Activated gamma-delta T cell (primary cell): ENCODE measurements around the gene TTC23.

Experiments
- DNase-seq: peaks from one replicate; lab custom pipeline; 2025; lab: John Stamatoyannopoulos, UW

Gene TTC23

DNA sequence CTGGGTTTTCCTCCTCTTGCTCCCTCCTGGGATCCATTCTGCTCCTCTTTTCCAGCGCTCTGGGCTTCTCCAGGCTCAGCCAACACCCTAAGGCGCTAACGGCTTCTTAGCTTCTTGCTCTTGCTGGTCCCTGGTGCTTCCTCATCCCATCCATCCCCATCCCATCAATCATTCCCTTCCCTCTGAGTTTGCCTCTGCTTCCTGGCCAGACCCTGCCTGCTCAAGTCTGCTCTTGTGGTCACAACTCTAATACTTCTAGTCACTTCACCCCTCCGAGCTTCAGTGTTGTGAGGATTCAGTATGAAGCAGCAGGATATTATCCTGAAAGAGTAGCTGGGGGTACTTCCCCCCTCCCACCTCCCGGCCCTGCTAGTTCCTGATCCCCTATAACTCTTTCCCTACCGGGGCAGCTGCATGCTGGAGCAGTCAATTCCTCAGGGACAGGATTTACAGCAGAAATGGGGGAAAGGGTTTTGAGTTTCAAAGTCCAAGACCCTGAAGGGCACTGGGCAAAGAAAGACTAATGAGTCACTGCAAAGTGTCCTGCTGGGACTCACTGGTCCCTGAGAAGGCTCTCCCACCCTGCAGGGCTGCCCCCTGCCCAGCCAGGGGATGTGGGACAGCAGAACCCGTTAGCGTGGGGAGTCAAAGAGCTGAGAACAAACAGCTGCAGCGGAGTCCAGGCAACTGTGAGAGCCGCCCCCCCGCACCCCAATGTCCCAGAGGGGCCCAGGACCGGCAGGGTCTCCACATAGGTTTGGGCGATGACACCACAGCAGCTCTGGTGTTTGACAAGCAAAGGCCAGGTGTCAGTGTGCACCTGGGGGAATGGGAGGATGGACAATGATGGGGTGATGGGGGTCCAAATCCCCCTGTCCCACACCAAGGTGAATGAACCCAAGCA, 146.8 kb downstream of the TTC23 start:
- DNase-seq: no peak

DNA sequence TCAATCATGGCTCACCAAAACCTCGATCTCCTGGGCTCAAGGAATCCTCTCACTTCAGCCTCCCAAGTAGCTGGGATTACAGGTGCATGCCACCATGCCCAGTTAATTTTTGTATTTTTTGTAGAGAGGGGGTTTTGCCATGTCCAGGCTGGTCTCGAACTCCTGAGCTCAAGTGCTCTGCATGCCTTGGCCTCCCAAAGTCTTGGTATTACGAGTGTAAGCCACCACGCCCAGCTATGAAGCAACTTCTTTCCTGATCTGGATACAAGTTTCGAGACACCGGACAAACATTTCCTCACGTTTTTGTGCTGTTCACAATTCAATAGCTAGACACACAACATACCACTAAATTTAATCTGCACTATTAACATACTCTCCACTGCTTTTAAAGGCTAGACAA, 147.9 kb downstream of the TTC23 start:
- DNase-seq: no peak

DNA sequence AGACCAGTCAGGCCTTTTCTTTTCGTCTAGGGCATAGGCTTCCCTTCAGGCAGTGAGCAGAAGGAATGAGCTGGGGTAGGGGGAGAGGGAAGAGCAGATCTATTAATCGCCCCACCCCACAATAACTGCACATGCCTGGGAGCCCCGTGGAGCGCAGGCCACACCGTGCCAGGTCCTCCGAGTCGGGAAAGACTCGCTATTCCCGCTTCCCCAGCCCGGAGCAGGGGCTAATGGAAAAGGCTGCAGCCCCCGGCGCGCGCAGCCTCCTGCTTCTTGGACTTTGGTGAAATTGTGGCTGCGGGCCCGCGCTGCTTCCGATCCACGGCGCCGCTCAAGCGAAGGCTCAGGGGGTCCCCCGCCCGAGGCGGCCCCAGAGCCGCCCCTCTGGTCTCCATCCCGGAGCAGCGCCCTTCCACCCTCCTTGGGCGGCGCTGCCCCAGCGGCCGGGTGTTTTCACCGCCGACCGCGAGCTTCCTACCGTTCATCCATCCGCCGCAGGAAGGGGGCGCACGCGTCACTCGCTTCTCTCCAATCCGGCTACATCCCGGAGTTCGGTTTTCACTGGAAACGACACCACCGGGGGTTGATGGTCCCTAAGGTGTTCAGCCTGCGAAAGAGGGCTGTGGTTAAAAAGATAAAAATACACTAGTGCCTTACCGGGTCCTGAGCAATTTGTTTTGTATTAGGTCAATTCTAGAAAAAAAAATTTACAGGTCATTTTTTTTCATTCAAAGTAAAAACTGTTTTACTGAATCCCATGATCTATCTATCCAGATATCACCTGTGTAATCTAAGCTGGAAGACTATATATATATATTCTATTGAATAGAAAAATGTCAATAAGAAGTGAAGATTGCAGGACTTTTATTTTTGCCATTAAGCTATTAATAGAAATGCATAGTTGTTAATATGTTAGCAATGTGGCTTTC, 148.9 kb downstream of the TTC23 start:
- peak; percentile 15 for DNase-seq

DNA sequence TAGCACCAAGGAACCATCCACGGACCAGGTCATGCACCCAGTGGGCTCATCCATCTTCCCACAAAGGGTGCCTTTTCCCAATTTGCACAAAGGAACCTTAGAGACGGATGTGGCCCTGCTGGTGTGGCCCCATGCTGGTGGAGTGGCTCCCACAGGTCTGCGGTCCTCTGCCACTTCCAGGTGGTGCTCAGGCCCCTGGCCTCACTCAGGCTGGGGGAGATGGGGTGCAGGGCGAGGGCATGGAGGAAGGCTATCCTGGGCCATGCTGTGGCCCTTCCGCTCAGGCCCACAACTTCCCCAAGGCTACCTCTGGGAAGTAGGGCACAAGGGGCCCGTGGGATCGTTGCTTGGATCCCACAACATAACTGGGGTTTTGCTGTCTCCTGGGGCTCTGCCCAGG, 149.7 kb downstream of the TTC23 start:
- DNase-seq: no peak

DNA sequence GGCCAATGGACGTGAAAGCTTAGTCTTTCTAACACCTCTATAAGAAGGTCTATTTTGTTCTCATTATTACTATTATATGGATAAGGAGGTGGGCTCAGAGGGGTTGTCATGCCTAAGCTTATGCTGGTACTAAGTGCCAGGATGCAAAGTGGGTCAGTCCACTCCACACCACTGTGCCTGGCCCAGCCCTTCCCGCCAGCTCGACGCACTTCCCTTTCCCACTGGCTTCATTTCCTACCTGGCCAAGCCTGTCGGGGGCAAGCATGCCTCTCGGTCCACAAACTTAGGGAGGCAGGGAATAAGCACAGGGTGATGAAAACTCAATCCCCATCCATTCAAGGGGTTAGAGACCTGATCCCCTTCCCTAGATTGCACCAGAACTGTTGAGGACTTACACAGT, 150.4 kb downstream of the TTC23 start:
- DNase-seq: no peak

DNA sequence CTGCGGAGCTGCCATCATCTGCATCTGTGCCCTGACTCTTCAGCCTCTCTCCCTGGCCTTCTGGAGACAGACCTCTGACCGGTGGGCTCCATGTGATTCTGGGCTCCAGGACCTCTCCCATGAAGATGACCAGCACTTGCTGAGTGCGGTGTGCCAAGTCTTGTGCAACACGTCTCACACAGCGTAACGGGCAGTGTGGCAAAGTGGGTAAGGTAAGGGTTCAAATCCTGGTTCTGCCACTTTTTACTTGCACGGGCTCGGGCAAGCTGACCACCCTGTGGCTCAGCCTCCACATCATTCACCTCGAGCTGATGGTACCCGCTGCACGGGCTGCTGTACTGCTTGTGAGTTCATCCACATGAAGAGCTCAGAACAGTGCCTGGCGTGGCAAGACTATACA, 151.0 kb downstream of the TTC23 start:
- no peak for DNase-seq

DNA sequence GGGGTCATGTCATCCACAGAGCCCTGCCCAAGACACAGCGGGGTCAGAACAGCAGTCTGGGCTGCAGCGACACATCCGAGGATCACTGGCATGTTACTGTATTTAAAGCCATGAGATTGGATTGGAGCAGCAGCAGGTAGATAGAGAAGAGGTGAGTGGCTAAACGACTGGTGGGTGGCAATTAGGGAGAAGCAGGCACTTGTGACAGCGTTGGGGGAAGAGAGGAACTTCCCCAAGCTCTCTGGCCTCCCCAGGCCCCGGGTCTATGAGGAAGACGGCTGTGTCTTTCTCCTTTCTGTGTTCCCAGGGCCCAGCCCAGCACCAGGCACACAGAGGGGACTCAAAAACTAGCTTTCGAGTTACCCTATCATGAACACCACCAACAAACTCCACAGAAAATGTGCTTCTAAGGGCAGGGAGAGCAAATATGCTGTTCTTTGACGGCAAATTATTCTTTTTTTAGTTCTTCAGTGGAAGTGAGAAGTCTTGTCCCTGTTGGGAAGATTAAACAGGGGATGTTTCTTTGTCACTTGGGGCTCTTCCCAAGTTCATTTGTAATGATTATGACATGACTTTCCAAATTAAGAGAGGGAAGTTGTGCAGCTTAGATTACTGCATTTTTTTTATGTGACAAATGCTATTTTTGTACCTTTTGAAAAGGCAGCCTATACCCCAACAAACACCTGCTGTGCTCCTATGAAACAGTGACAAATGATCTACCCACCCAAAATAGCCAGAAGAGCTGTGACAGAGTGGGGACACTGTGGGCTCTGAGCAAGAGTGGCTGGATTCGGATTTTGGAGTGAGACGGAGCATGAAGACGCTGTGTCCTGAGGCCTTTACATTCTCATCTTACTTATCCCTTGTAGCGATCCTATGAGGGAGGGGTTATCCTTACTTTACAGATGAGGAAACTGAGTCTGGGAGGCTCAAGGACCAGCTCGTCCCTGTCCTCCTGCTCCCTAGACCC, 151.7 kb downstream of the TTC23 start:
- DNase-seq: no peak

DNA sequence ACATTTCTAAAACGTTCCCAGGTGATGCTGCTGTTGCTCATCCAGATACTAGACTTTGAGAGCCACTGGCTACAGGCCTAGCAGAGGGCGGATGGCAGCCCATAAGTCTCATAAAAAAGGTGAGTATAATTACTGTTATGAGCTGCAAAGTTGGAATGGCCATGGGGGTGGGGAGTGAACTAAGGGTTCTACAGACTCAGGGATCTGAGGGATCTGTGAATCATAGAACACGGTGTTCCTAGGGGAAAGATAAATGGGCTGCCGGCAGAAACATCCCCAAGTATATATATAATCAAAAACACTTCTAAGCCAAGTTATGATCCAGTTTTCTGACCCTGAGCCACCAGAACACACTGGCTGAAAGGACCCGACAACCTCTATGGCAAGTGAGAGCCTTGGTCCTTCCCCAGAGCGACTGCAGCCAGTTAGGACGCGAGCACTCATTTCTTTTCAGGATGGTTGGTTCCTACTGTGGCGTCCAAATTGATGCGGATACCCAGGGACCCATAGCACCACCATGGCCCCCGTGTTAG, 152.4 kb downstream of the TTC23 start:
- DNase-seq: no peak

DNA sequence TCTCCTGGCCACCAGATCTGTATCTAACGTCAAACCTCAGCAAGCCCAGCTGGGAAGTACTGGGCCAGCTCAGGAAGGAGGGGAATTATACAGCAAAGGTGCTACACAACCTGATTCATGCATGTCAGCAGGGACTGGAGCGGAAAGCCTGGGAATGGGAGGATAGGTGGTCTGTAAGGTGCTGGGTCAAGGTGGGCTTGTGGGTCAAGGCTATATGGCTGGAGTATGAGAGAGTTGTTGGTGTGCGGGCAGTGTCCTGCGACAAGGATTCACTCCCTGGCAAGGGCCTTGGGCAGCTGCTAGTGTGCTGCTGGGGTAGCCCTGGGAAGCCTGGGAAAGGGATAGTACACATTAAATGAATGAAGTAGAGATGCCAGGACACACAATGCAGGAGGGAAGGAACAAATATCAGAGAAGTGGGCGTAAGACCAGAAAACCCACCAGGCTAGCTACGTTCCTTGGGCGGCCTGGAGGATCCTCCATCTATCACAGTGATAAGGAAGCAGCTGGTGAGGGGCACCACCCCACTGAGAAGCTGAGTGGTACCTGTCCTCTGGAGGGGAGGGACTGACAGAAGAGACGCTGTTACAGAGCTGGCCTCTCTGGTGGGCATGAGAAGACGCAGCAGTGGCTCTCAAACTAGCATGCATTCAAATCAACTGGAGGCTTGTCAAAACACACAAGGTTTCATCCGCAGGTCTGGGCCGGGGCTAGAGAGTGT, 153.0 kb downstream of the TTC23 start:
- no peak for DNase-seq

DNA sequence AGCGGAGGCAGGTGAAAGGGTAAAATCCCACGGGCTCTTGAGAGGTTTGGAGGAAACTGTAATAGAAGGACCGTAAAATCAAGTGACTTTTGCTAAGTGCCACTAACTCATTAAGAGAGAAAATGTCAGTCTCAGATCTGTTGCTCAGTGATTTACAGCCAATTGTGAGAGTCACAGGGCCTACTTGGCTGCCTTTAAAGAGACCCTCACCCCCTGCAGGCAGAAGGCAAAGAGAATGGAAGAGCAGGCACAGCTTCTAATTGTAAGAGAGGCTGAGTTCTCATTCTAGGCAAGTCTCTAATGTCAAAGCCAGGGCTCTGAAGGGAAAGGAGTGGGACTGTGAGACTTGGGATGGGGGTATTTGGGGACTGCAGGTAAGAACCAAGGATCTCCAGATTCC, 153.8 kb downstream of the TTC23 start:
- no peak for DNase-seq

DNA sequence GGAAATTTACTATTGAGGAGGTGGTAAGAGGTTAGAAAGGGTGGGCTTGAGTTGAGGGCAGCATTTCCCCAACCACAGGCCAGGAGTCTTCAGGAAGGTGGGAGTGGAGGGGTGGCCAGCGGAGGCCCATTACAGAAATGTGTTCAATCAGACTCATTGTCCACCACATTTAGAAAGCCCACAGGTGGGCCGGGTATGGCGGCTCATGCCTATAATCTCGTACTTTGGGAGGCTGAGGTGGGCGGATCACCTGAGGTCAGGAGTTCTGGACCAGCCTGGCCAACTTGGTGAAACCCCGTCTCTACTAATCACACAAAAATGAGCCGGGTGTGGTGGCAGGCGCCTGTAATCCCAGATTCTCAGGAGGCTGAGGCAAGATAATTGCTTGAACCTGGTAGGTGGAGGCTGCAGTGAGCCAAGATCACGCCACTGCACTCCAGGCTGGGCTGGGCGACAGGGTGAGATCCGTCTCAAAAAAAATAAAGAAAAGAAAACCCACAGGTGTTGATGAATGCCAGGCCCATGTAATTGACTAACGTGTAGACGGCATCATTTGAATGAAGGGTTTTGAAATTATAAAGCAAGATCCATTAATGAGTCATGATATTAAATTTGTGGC, 156.7 kb downstream of the TTC23 start:
- DNase-seq: no peak

DNA sequence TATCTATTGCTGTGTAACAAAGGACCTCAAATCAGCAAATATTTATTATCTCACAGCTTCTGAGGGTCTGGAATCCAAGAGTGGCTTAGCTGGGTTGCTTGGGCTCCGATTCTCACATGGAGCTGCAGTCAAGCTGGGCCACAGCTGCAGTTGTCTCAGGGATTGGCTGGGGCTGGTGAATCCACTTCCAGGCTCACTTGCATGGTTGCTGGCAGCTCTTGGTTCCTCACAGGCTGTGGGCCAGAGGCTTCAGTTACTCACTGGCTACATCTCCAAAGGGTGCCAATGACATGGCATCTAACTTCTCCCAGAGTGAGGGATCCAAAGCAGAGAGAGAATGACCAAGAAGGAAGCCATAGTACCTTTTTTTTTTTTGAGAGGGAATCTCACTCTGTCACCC, 158.4 kb downstream of the TTC23 start:
- DNase-seq: no peak

DNA sequence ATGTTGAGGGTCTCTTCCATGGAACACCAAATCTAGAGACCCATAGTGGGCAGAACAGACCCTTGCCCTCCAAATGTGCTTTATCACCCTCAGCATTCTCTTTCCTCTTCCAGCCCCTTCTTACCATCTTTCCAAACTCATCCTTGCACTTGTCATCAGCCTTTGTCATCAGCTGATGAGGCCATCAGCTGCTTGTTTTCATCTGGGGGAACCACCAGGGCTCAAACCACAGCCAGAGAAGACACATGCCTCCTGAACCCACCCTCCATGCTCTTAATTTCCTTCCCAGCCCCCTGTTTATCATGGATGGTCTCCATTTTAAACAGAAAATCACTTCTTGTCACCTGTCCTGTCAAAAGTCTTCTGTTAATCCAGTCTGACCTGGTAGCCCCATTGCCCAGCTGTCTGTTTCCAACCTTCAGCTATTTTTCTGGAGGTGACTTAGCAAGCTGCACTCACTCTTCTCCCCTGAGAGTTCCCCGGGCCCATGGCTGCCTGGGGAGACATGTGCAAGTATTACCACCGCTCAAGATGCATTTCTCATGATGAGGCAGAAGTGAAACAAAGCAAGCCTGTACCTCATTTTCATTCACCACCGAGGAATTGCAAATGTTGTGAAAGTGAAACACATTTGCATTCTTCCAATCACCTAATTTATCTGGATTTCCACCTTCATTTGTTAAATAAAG, 159.2 kb downstream of the TTC23 start:
- no peak for DNase-seq

DNA sequence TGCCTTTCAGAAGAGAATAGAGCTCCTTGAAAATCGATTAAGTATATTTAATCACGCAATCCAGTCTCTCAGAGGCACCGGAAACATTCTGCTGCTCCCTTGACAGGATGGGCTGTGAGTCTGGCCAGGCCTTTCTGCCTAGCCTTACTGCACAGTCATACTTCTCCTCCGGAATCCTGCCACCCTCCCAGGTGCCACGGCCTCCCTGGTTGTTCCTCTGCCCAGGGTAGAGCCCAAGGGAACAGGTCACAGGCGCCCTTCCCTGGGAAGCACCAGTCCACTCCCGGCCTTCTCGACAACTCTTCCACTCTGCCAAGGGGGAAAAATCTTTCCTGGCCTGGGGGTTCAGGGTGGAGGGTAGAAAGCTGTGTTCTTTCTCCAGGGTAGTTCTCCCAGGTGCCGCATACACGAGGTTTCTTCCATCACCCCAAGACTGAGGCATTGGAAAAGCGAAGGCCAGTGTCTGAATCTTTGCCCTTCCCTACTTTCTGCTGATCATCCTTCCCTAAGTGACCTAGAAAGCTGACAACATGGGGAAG, 161.9 kb downstream of the TTC23 start:
- no peak for DNase-seq

DNA sequence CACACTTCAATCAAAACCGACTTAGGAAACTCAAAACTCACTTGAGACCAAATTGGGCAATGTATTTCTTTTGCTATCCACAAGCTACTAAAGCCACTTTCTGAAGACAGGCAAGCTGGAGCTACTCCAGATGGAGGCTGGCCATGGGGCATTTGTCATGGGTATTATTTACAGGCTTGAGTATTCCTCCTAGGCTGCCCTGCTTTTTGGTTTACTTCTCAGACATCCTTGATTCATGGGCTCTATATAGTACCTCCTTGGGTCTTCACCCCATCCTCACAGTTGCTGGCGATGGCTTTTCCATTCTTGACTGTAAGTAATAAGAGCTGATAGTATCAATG, 163.1 kb downstream of the TTC23 start:
- DNase-seq: no peak
